NOMO-1 (cell line): ENCODE results near the gene EGLN2.
"Not testable (repeated sequence)": the region's sequence is repeated elsewhere in the genome, so short reads cannot be mapped to it uniquely, and the experiment has no call there.

Experiments
- DNase-seq, 2 experiments: peaks; one replicate each; lab custom pipeline; 2025; ENCODE audit not compliant: unreplicated experiment in 2 of 2; lab: John Stamatoyannopoulos, UW

Gene EGLN2

GRCh38 chr19:40842012-40842411, 43.0 kb downstream of the EGLN2 start:
- not testable (repeated sequence) for DNase-seq

GRCh38 chr19:40842997-40843652, 44.1 kb downstream of the EGLN2 start:
- DNase-seq: not testable (repeated sequence)

- DNase-seq: not testable (repeated sequence)
Observed at GRCh38 chr19:40843653-40844052, 44.7 kb downstream of the EGLN2 start.

GRCh38 chr19:40846722-40847121, 47.7 kb downstream of the EGLN2 start:
- DNase-seq: not testable (repeated sequence)

GRCh38 chr19:40850277-40850676, 51.3 kb downstream of the EGLN2 start, which contains the start of gene CYP2A6:
Gene CYP2A6, minus strand, starts transcription at chr19:40850447. Its CDS starts 21 bp downstream, at chr19:40850426.
- DNase-seq: not testable (repeated sequence)

- DNase-seq: not testable (repeated sequence)
Observed at GRCh38 chr19:40852467-40853152, 53.6 kb downstream of the EGLN2 start.
